KBM-7 (cell line): Measurements from ENCODE around the gene DOCK7.
"Not testable (repeated sequence)": the region's sequence is repeated elsewhere in the genome, so short reads cannot be mapped to it uniquely, and the experiment has no call there.

Experiments used
- DNase-seq: peaks from one replicate; pipeline ENCODE4 v3.0.0-alpha.2; 2015
- in situ Hi-C: fragments of 300-500 bp; cut with MboI; formaldehyde crosslinking; loops from 2 replicates; pipeline ENCODE4 v1.14.3; 2020; ENCODE audit warnings: low sequenced_read_pairs, low pct_unique_long_range_greater_than_20kb, mixed read lengths

Gene DOCK7

DNA sequence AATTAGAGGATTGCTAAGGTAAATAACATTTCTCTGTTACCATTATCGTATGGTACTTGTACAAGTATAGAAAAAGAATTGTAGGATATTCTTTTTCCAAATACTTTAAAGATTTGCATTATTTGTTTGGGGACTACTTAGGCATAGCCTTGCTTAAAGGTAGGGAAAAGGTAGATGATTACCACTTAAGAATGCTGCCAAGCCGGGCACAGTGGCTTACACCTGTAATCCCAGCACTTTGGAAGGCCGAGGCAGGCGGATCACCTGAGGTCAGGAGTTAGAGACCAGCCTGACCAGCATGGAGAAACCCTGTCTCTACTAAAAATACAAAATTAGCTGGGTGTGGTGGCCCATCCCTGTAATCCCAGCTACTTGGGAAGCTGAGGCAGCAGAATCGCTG is 10.0 kb upstream of the DOCK7 start:
- in situ Hi-C loops, DNase-seq: not testable (repeated sequence)

DNA sequence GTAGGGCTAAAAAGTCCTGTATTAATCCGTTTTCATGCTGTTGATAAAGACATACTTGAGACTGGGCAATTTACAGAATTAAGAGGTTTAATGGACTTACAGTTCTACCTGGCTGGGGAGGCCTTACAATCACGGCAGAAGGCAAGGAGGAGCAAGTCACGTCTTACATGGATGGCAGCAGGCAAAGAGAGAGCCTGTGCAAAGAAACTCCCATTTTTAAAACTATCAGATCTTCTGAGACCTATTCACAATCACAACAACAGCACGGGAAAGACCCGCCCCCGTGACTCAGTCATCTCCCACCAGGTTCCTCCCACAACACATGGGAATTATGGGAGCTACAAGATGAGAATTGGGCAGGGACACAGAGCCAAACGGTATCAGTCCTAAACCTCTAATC is 6.3 kb upstream of the DOCK7 start:
- DNase-seq, in situ Hi-C loops: not testable (repeated sequence)

DNA sequence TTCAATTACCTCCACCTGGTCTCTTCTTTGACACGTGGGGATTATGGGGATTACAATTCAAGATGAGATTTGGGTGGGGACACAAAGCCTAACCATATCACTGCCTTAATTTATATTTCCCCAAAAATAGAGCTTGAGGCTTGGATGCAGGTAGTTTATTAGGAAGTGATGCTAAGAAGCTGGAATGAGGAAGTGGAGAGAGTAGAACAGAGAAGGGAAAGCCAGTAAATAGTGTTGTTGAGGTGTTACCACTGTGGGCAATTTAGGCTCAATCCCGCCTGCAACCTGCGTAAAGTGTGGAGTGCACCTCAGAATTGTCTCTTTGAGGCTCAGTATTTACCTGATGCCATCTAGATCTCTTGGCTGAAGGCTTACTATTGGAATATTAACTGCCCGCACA is 4.9 kb upstream of the DOCK7 start:
- in situ Hi-C loops: no loop called here

GRCh38 chr1:62691062-62691844 is 3.1 kb upstream of the DOCK7 start:
- in situ Hi-C loops: no loop called here
- DNase-seq: no peak

More for the DNA sequence above, 4.9 kb upstream of the DOCK7 start:
- DNase-seq: no peak

GRCh38 chr1:62689524-62689923 is 1.3 kb upstream of the DOCK7 start:
- in situ Hi-C loops: no loop called here
- no peak for DNase-seq

DNA sequence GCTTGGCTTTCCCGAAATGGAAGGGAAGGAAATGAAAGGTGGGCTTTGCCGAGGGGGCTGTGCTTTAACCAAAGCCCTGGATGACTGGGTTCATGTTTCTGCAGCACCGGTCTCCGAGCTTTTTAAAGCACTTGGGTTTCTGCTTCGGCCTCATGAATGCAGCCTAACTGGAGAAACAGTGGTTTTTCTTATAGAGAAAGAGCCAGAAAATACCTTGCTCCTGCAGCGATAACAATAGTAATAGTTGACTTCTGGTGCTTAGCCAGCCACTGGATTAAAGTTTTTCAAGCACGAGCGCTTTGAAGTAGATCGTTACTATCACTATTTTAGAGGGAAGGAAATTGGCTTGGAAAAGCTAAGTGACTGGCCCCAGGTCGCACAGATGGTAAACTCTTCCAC is 500 bp upstream of the DOCK7 start:
- in situ Hi-C loops: no loop called here
- DNase-seq: no peak

DNA sequence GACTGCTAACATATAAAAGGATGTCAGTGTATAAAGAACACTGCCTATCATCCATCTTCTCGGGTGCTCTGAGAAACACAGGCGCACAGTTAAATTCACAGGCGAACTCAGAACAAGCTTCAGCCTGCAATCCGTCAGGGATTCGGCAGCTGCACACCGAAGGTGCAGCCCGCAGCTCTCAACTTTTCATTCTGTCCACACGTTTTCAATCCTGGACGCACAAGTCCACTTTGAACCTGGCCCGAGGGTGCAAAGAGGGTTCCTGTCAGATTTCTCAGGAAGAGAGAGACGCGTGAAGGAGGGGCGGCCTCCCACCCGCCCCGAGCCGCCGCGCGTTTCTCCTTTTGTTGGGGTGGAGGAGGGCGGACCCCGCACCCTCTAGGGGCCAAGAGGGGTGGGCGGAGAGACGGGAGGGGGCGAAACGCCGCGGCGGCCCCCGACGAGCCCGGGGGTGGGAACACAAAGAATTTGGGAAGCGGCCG is 724 bp downstream of the DOCK7 start:
- DNase-seq: peak; percentile 51
- in situ Hi-C loops: no loop called here

DNA sequence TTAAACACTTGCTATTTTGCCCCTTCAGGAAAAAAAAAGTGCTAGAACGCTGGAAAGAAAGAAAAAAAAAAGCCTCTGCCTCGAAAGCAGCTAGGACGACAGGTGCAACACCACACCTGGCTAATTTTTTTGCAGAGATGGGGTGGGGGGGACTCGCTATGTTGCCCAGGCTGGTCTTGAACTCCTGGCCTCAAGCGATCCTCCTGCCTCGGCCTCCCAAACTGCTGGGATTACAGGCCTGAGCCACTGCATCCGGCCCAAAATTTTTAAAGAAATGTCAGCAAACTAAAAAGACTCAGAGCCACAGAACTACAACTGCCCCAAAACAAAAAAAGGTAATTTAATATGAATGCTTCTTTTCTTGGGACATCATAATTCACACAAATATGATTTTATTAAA is 1.4 kb downstream of the DOCK7 start:
- in situ Hi-C loops: no loop called here
- no peak for DNase-seq

- in situ Hi-C loops: no loop called here
- no peak for DNase-seq
These were observed 2.7 kb downstream of the DOCK7 start for GRCh38 chr1:62685431-62685859.

- no peak for DNase-seq
- in situ Hi-C loops: no loop called here
These were observed 5.7 kb downstream of the DOCK7 start for GRCh38 chr1:62682531-62682930.

DNA sequence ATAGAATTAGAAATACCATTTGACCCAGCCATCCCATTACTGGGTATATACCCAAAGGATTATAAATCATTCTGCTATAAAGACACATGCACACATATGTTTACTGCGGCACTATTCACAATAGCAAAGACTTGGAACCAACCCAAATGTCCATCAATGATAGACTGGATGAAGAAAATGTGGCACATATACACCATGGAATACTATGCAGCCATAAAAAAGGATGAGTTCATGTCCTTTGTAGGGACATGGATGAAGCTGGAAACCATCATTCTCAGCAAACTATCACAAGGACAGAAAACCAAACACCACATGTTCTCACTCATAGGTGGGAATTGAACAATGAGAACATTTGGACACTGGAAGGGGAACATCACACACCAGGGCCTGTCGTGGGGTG is 7.2 kb downstream of the DOCK7 start:
- in situ Hi-C loops: not testable (repeated sequence)

DNA sequence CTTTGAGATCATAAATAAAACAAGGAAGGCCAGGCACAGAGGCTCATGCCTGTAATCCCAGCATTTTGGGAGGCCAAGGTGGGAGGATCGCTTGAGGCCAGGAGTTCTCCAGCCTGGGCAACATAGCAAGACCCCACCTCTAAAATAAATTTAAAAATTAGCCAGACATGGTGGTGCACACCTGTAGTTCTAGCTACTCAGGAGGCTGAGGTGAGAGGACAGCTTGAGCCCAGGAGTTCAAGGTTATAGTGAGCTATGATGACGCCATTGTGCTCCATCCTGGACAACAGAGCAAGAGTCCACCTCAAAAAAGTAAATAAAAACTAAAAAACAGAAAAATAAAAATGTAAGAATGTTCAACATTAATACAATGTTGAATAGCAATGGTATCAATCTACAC is 10.4 kb downstream of the DOCK7 start:
- DNase-seq, in situ Hi-C loops: not testable (repeated sequence)

More for the DNA sequence above, 7.2 kb downstream of the DOCK7 start:
- not testable (repeated sequence) for DNase-seq

- in situ Hi-C loops: no loop called here
- DNase-seq: no peak
These were observed 11.4 kb downstream of the DOCK7 start for GRCh38 chr1:62676611-62677356.

GRCh38 chr1:62673629-62674028 is 14.6 kb downstream of the DOCK7 start:
- in situ Hi-C loops: no loop called here

DNA sequence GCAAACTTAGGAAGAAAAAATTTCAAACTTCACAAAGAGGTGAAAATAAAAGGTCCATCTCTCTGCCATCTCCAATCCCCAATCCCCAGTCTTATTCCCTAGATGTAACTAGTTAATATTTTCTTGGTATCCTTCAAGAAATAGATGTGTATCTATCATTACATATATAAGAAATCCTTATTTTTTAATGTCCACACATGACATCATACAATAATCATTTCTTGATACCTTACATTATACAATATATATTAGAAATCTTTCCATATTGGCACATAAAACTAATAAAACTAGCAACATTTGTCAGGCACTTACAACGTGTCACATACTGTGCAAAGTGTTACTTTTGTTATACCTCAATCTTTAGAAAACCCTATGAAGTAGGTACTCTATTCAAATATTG is 16.2 kb downstream of the DOCK7 start:
- in situ Hi-C loops: no loop called here
- DNase-seq: no peak

More at GRCh38 chr1:62673629-62674028, 14.6 kb downstream of the DOCK7 start:
- DNase-seq: no peak

DNA sequence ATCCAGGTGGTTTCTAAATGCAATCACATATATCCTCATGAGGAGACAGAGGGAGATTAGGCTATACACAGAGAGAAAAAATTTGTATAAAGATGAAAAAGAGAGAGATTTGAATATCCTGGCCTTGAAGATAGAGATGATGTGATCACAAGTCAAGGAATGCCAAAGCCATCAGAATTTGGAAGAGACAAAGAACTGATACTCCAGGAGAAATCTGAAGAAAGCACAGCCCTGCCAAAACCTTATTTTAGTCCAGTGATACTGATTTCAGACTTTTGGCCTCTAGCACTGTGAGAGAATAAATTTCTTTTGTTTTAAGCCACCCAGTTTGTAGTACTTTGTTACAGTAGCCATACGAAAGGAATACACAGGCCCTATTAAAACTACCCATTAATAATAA is 33.4 kb downstream of the DOCK7 start:
- in situ Hi-C loops: no loop called here
- no peak for DNase-seq

- in situ Hi-C loops: no loop called here
- no peak for DNase-seq
These were observed 35.8 kb downstream of the DOCK7 start for GRCh38 chr1:62652387-62652786.

DNA sequence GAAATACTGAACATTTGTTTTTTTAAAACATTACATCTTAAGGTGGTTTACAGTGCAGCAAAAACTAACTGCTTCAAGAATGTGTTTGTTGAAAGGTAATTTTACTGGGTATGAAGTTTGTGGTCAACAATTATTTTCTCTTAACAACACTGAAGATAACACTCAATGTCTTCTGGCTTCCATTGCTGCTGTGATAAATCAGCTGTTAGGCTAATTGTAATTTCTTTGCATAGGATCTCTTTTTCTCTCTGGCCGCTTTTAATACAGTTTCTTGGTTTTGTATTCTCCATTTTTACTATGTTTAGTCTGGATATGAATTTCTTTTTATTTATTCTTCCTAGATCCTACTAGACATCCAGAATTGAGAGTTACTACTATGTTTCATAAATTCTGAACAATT is 44.9 kb downstream of the DOCK7 start:
- in situ Hi-C loops: no loop called here
- no peak for DNase-seq

GRCh38 chr1:62637392-62638105 is 50.6 kb downstream of the DOCK7 start:
- DNase-seq: no peak

DNA sequence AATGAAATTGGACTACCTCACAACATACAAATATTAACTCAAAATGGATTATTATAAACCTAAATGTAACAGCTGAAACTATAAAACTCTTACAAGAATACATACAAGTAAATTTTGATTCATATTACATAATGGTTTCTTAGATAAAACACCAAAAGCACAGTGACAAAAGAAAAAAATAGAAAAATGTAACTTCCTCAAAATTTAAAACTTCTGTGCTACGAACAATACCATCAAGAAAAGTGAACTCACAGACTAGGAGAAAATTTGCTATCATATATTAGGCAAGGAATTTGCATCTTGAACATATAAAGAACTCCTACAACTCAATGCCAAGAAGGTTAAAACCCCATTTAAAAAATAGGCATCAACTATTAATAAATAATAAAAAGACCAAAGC is 59.7 kb downstream of the DOCK7 start:
- in situ Hi-C loops: no loop called here
- DNase-seq: no peak

More at GRCh38 chr1:62637392-62638105, 50.6 kb downstream of the DOCK7 start:
- in situ Hi-C loops: no loop called here
